Measurements from ENCODE around the gene ZBTB20.

The ZBTB20 gene

DNA sequence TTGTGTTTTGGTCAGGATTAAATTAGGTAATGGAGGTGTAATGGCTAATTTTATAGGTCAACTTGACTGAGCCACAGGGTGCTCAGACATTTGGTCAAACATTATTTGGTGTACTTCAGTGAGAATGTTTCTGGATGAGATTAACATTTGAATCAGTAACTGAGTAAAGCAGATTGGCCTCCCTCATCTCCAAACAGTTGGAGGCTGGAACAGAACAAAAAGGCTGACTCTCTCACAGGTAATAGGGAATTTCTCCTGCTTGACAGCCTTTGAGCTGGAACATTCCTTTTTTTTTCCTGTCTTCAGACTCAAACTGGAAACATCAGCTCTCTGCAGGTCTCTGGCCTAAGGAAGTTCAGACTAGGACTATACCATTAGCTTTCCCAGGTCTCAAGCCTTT, 280.7 kb downstream of the ZBTB20 start:
- H2AFZ ChIP-seq (ENCODE audit: low read depth, low read length), result no peak overlapping the region
- TF ChIP-seq EZH2phosphoT487 (IDR thresholded peaks at IDR 0.05; ENCODE audit: low read depth) (no peak), CTCF (IDR thresholded peaks at IDR 0.05; ENCODE audit: low read depth, low read length) (no peak)
- no peak overlapping the region for H3K9ac ChIP-seq (ENCODE audit: low read length)
- no peaks in the 10 kb centered on the region for H3K79me2 ChIP-seq (ENCODE audit: low read length)
- H3K4me2 ChIP-seq (ENCODE audit: low read length), result no peak overlapping the region
- no peaks in the 10 kb centered on the region for H3K36me3 ChIP-seq (replicated peaks; ENCODE audit: low read depth, low read length)
- H3K9me3 ChIP-seq (ENCODE audit: insufficient read depth, low read length), result no peaks in the 10 kb centered on the region
- no peak overlapping the region for H3K4me3 ChIP-seq (ENCODE audit: low read length)
- no peaks in the 10 kb centered on the region for H4K20me1 ChIP-seq (ENCODE audit: insufficient read depth, low read length)
- H3K27ac ChIP-seq (ENCODE audit: low read length), result no peak overlapping the region
- H3K27me3 ChIP-seq (ENCODE audit: low read depth, low read length), result no peaks in the 10 kb centered on the region
- H3K4me1 ChIP-seq (ENCODE audit: low read length), result peaks cover 19% of the 10 kb centered on the region

DNA sequence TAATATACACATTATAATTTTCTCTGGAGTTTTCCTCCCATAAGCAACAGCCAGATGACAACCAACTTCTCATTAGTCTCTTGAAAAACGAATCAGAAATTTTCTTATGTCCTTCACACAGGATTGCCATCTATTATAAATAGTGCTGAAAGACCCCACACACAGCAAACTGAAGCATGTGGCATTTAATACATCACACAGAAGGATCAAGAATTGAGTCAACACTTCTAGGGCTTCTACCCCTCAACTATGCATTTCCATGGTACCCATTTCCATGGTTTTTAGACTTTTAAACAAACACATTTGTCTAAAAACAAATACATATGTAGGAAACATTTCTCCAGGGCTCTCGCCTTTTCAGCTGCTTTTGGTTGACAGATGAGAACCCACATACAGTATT, 282.1 kb downstream of the ZBTB20 start:
- no peaks in the 10 kb centered on the region for H3K36me3 ChIP-seq (replicated peaks; ENCODE audit: low read depth, low read length)
- peak overlapping the region; percentile 2 for H3K4me2 ChIP-seq (ENCODE audit: low read length)
- H3K9me3 ChIP-seq (ENCODE audit: insufficient read depth, low read length), result no peaks in the 10 kb centered on the region
- H3K27ac ChIP-seq (ENCODE audit: low read length), result no peak overlapping the region
- no peak overlapping the region for H3K4me3 ChIP-seq (ENCODE audit: low read length)
- H3K9ac ChIP-seq (ENCODE audit: low read length), result no peak overlapping the region
- H3K79me2 ChIP-seq (ENCODE audit: low read length), result no peaks in the 10 kb centered on the region
- no peaks in the 10 kb centered on the region for H3K27me3 ChIP-seq (ENCODE audit: low read depth, low read length)
- TF ChIP-seq EZH2phosphoT487 (IDR thresholded peaks at IDR 0.05; ENCODE audit: low read depth) (no peak), CTCF (IDR thresholded peaks at IDR 0.05; ENCODE audit: low read depth, low read length) (no peak)
- H3K4me1 ChIP-seq (ENCODE audit: low read length), result peaks cover 17% of the 10 kb centered on the region
- H4K20me1 ChIP-seq (ENCODE audit: insufficient read depth, low read length), result no peaks in the 10 kb centered on the region
- no peak overlapping the region for H2AFZ ChIP-seq (ENCODE audit: low read depth, low read length)

GRCh38 chr3:114863848-114864247, 283.2 kb downstream of the ZBTB20 start:
- no peaks in the 10 kb centered on the region for H3K36me3 ChIP-seq (replicated peaks; ENCODE audit: low read depth, low read length)
- no peak overlapping the region for H3K27ac ChIP-seq (ENCODE audit: low read length)
- H2AFZ ChIP-seq (ENCODE audit: low read depth, low read length), result peak overlapping the region; percentile 28; the same call in 1 of the 2 replicates
- H3K4me2 ChIP-seq (ENCODE audit: low read length), result peak overlapping the region; percentile 51
- peak overlapping the region; percentile 27 for H3K4me3 ChIP-seq (ENCODE audit: low read length)
- TF ChIP-seq EZH2phosphoT487 (IDR thresholded peaks at IDR 0.05; ENCODE audit: low read depth) (no peak), CTCF (IDR thresholded peaks at IDR 0.05; ENCODE audit: low read depth, low read length) (no peak)
- peaks cover 17% of the 10 kb centered on the region for H3K4me1 ChIP-seq (ENCODE audit: low read length)
- H3K27me3 ChIP-seq (ENCODE audit: low read depth, low read length), result no peaks in the 10 kb centered on the region
- H3K9ac ChIP-seq (ENCODE audit: low read length), result no peak overlapping the region; the same call in 1 of the 2 replicates
- no peaks in the 10 kb centered on the region for H3K9me3 ChIP-seq (ENCODE audit: insufficient read depth, low read length)
- no peaks in the 10 kb centered on the region for H3K79me2 ChIP-seq (ENCODE audit: low read length)
- H4K20me1 ChIP-seq (ENCODE audit: insufficient read depth, low read length), result no peaks in the 10 kb centered on the region

DNA sequence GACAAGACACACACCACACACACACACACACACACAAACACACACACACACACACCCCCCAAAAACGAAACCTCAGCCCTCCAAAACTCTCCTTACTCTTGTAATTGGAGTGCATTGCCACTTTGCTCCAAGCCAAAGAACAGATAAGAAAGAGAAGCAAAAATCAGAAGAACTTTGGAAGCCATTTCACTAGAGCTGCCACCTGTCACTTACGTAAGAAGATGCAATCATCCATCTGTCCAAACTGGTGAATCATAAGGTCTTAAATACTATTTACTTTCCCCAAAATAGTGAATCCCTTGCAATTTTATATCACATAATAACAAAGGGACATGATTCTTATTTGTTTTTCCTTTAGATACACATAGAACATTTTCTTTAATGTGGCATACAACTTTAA, 285.4 kb downstream of the ZBTB20 start:
- H3K4me1 ChIP-seq (ENCODE audit: low read length), result peaks cover 17% of the 10 kb centered on the region
- H3K4me2 ChIP-seq (ENCODE audit: low read length), result no peak overlapping the region
- H3K27me3 ChIP-seq (ENCODE audit: low read depth, low read length), result no peaks in the 10 kb centered on the region
- no peak overlapping the region for H3K4me3 ChIP-seq (ENCODE audit: low read length)
- no peak overlapping the region for H2AFZ ChIP-seq (ENCODE audit: low read depth, low read length)
- TF ChIP-seq EZH2phosphoT487 (IDR thresholded peaks at IDR 0.05; ENCODE audit: low read depth), result no peak
- no peak for TF ChIP-seq CTCF (IDR thresholded peaks at IDR 0.05; ENCODE audit: low read depth, low read length)
- H3K36me3 ChIP-seq (replicated peaks; ENCODE audit: low read depth, low read length), result no peaks in the 10 kb centered on the region
- no peaks in the 10 kb centered on the region for H3K9me3 ChIP-seq (ENCODE audit: insufficient read depth, low read length)
- H3K27ac ChIP-seq (ENCODE audit: low read length), result no peak overlapping the region
- H3K79me2 ChIP-seq (ENCODE audit: low read length), result no peaks in the 10 kb centered on the region
- no peaks in the 10 kb centered on the region for H4K20me1 ChIP-seq (ENCODE audit: insufficient read depth, low read length)
- no peak overlapping the region for H3K9ac ChIP-seq (ENCODE audit: low read length)

Data from OCI-LY3 (cell line).